ENCODE results near the gene CEP55. TPM values are rescaled to one million over a fixed set of nuclear protein-coding genes. Genes with fewer than 3 reads are reported as not detected.

CEP55 gene
- total and polyA plus RNA-seq, 2 of the 8 experiments (the other 6 are each of a cell fraction or from before 2014, with no cell fraction given): 7.0 to 19.6 TPM

DNA sequence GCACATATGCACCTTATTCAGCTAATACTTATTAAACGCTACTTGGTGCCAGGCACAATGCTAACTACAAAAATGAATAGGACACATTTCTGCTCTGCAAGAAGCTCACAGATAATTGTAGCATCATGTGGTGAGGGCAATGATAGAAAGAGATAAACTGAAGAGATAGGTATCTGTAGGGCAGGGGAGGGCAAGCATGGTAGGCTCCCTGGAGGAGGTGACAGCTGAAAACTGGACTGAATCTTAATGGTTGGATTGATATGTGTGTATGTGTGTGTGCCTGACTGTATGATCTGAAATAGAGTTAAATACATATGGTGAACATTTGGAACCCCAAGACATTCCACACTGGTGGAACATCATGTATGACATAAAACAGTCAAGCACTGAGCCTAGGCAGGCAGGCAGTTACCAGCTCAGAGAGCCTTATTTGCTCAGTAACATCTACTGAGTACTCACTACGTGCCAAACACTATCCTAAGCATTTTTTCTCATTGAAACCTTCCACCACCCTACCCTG is 4.8 kb upstream of the CEP55 start:
- FAIRE-seq (no peak), DNase-seq (ENCODE audit: low read depth in 1 of 2, low spot score in 2 of 2) (no peak)
- H4K8ac ChIP-seq (ENCODE audit: extremely low read depth, insufficient read depth, low read length): no peak overlapping the region
- no peak overlapping the region for H4K91ac ChIP-seq (replicated peaks; ENCODE audit: insufficient read length, low read length)
- H3K4ac ChIP-seq (replicated peaks; ENCODE audit: insufficient read length, low read depth, low read length): no peak overlapping the region
- H4K20me1 ChIP-seq (replicated peaks in 1 of 2; ENCODE audit: control insufficient read depth in 1 of 2, insufficient read depth in 2 of 2, low read length in 2 of 2): no peaks in the 10 kb centered on the region
- H3K79me2 ChIP-seq (ENCODE audit: control insufficient read depth in 1 of 2, insufficient read depth in 2 of 2, low read length in 2 of 2): no peaks in the 10 kb centered on the region
- no peak overlapping the region for H2AK5ac ChIP-seq (ENCODE audit: low read depth, low read length)
- no peak overlapping the region for H3K14ac ChIP-seq (ENCODE audit: insufficient read length)
- H3K23me2 ChIP-seq (ENCODE audit: low read depth, low read length): peaks cover 5% of the 10 kb centered on the region; the same call in 1 of the 2 replicates
- no peak overlapping the region for H2BK12ac ChIP-seq (ENCODE audit: low read depth, low read length)
- H4K5ac ChIP-seq (ENCODE audit: insufficient read length, low read depth, low read length): no peak overlapping the region
- H2BK20ac ChIP-seq (ENCODE audit: low read length): no peak overlapping the region
- no peaks in the 10 kb centered on the region; a peak in 1 of 7 replicates for H3K4me1 ChIP-seq (replicated peaks in 1 of 4; ENCODE audit: control insufficient read depth in 3 of 4, insufficient read depth in 4 of 4, low read length in 3 of 4)
- H3K56ac ChIP-seq (replicated peaks; ENCODE audit: insufficient read length, low read depth, low read length): no peak overlapping the region
- H2BK120ac ChIP-seq (replicated peaks; ENCODE audit: low read depth, low read length): no peak overlapping the region
- POLR2A ChIA-PET (ENCODE audit: partially characterized antibody): no interaction called here
- 88% methylated on average over 2 of the region's 2 CpGs; no CpG with 5 or more reads in 1 of the 2 experiments for WGBS, 2 experiments (ENCODE audit: extremely low coverage in 1 of 2, insufficient coverage in 1 of 2, insufficient read length in 1 of 2, insufficient replicate concordance in 2 of 2, low coverage in 1 of 2, low lambda C conversion rate in 2 of 2, missing lambda C conversion rate in 1 of 2)
- no peaks in the 10 kb centered on the region for H3K9me3 ChIP-seq (ENCODE audit: insufficient read depth in 2 of 2, low read depth in 1 of 2, low read length in 1 of 2)
- CTCF ChIA-PET (ENCODE audit: partially characterized antibody): interaction anchor here (0.8 to 16.5 kb wide), 7 partner anchors 9 to 134 kb away, joined by 3 to 513 read pairs (median 4); partner anchors contain the start of gene MYOF
- H2BK5ac ChIP-seq (ENCODE audit: low read depth, low read length): no peak overlapping the region
- no peak overlapping the region for H2AFZ ChIP-seq (ENCODE audit: low read length)
- no peak overlapping the region for H3K4me2 ChIP-seq (ENCODE audit: insufficient read depth in 1 of 2, low read depth in 2 of 2, low read length in 2 of 2)
- TF ChIP-seq, protein P1, sequence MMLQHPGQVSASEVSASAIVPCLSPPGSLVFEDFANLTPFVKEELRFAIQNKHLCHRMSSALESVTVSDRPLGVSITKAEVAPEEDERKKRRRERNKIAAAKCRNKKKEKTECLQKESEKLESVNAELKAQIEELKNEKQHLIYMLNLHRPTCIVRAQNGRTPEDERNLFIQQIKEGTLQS (IDR thresholded peaks at IDR 0.05; ENCODE audit: insufficient read depth, low read depth, low read length): no peak
- no peak for TF ChIP-seq RBBP5 (IDR thresholded peaks at IDR 0.05; ENCODE audit: borderline replicate concordance, low read depth, low read length)
- TF ChIP-seq, protein P2, sequence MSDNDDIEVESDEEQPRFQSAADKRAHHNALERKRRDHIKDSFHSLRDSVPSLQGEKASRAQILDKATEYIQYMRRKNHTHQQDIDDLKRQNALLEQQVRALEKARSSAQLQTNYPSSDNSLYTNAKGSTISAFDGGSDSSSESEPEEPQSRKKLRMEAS (IDR thresholded peaks at IDR 0.05): no peak
- TF ChIP-seq FOSL1 (IDR thresholded peaks at IDR 0.05; ENCODE audit: insufficient read depth, low read depth, low read length): no peak
- no peak for TF ChIP-seq BACH1 (IDR thresholded peaks at IDR 0.05; ENCODE audit: low read length)
- no peak for TF ChIP-seq YY1 (IDR thresholded peaks at IDR 0.05; ENCODE audit: low read depth, low read length)
- no peak for TF ChIP-seq NRF1 (IDR thresholded peaks at IDR 0.05; ENCODE audit: low read depth, low read length)
- TF ChIP-seq CHD2 (IDR thresholded peaks at IDR 0.05; ENCODE audit: low read length): no peak
- no peak for TF ChIP-seq MAFK (IDR thresholded peaks at IDR 0.05; ENCODE audit: low read depth, low read length)
- TF ChIP-seq POLR2AphosphoS5 (IDR thresholded peaks at IDR 0.05; ENCODE audit: low read depth, low read length): no peak
- no peak for TF ChIP-seq HDAC6 (IDR thresholded peaks at IDR 0.05; ENCODE audit: low read depth, low read length)
- no peak for TF ChIP-seq SUZ12 (IDR thresholded peaks at IDR 0.05; ENCODE audit: low read length)
- no peak for TF ChIP-seq CBX8 (IDR thresholded peaks at IDR 0.05; ENCODE audit: borderline replicate concordance, low read depth, low read length)
- TF ChIP-seq CTBP2 (IDR thresholded peaks at IDR 0.05; ENCODE audit: borderline replicate concordance, insufficient read depth, insufficient read length, low read length): no peak
- H3K27ac ChIP-seq (ENCODE audit: low read depth, low read length): no peak overlapping the region
- H3K36me3 ChIP-seq (ENCODE audit: control insufficient read depth in 2 of 4, insufficient read depth in 4 of 4, low read length in 3 of 4): no peaks in the 10 kb centered on the region
- H3K18ac ChIP-seq (ENCODE audit: extremely low read depth, low read length): no peak overlapping the region
- H3K4me3 ChIP-seq (ENCODE audit: extremely low read depth in 1 of 4, insufficient read depth in 2 of 4, low read depth in 3 of 4, low read length in 4 of 4): no peak overlapping the region
- no peak overlapping the region for H3K9ac ChIP-seq (replicated peaks in 1 of 4; ENCODE audit: extremely low read depth in 1 of 4, low read depth in 3 of 4, low read length in 3 of 4)
- H3K79me1 ChIP-seq (ENCODE audit: low read depth, low read length): no peaks in the 10 kb centered on the region
- H3K27me3 ChIP-seq (replicated peaks in 1 of 4; ENCODE audit: control insufficient read depth in 3 of 4, extremely low read depth in 1 of 4, insufficient read depth in 3 of 4, low read length in 3 of 4): peaks cover 0 to 2% (median 0%) of the 10 kb centered on the region in 4 experiments; a peak in 2 of 7 replicates
- no peak overlapping the region for H3K23ac ChIP-seq (ENCODE audit: insufficient read length)
- H2BK15ac ChIP-seq (ENCODE audit: low read length): no peak overlapping the region

Measured in H1 (cell line).